K562 (cell line): ENCODE results near the gene WDR27.

Experiments
- ARNT ChIP-seq, 2 experiments: fragments of 450-650 bp; IDR thresholded peaks; 2 replicates each; pipeline ENCODE4 v1.6.1; 2016; ENCODE audit warnings: mild to moderate bottlenecking in 1 of 2
- EZH2 ChIP-seq: IDR thresholded peaks from 2 replicates; pipeline ENCODE4 v1.6.1; 2012; ENCODE audit warnings: low read depth, mild to moderate bottlenecking, inconsistent platforms, low read length, borderline replicate concordance
- HMG20A ChIP-seq: fragments of 450-650 bp; formaldehyde crosslinking; conservative IDR thresholded peaks from 2 replicates; pipeline ENCODE4 v1.4.0; 2020; ENCODE audit warnings: mild to moderate bottlenecking, mixed read lengths
- HNRNPL ChIP-seq: fragments of 200-400 bp; formaldehyde crosslinking; IDR thresholded peaks from 2 replicates; pipeline ENCODE4 v1.6.1; 2017; ENCODE audit warnings: low read depth, mild to moderate bottlenecking, low read length
- HSF4 ChIP-seq: fragments of 250-450 bp; sonication (Bioruptor Pico); IDR thresholded peaks from 2 replicates; pipeline ENCODE4 v2.1.2; 2022; ENCODE audit warnings: mild to moderate bottlenecking, moderate library complexity, borderline replicate concordance
- MEF2D ChIP-seq: conservative IDR thresholded peaks from 2 replicates; pipeline ENCODE4 v1.6.1; 2016; ENCODE audit warnings: low read depth, missing genetic modification characterization, missing compliant biosample characterization
- SAFB2 ChIP-seq: fragments of 200-400 bp; formaldehyde crosslinking; IDR thresholded peaks from 2 replicates; pipeline ENCODE4 v1.6.1; 2018; ENCODE audit warnings: borderline replicate concordance, low read length, low read depth, moderate library complexity; ENCODE audit not compliant: severe bottlenecking
- SMAD4 ChIP-seq: fragments of 250-450 bp; sonication (Bioruptor Pico); conservative IDR thresholded peaks from 2 replicates; pipeline ENCODE4 v1.8.0; 2021; ENCODE audit warnings: inconsistent platforms, mild to moderate bottlenecking, moderate library complexity
- ZNF133 ChIP-seq: fragments of 250-450 bp; sonication (Bioruptor Pico); IDR thresholded peaks from 2 replicates; pipeline ENCODE4 v1.4.0; 2020; ENCODE audit warnings: mild to moderate bottlenecking
- TF ChIP-seq, protein P1 (sequence below): sonication (generic); formaldehyde crosslinking; IDR thresholded peaks from 2 replicates; pipeline ENCODE4 v1.8.0; 2022; ENCODE audit warnings: mild to moderate bottlenecking, missing genetic modification reagents
- TF ChIP-seq, protein P2 (sequence below), 3 experiments: IDR thresholded peaks in 2 of 3; conservative IDR thresholded peaks in 1 of 3; 2 replicates each; pipeline ENCODE4 v1.5.1; 2011 to 2012; ENCODE audit warnings: low read length in 3 of 3, mild to moderate bottlenecking in 3 of 3, control low read depth in 2 of 3, improper control_type of control experiment in 1 of 3, inconsistent platforms in 1 of 3, low read depth in 1 of 3, mixed read lengths in 1 of 3, moderate library complexity in 1 of 3; ENCODE audit not compliant: insufficient read depth in 2 of 3
- TF ChIP-seq, protein P3 (sequence below): sonication (generic); formaldehyde crosslinking; IDR thresholded peaks from 2 replicates; pipeline ENCODE4 v1.8.1; 2022; ENCODE audit warnings: missing genetic modification reagents
- TF ChIP-seq, protein P4 (sequence below): sonication (generic); formaldehyde crosslinking; IDR thresholded peaks from 2 replicates; pipeline ENCODE4 v1.8.1; 2023; ENCODE audit warnings: mild to moderate bottlenecking, missing genetic modification reagents

DNA sequence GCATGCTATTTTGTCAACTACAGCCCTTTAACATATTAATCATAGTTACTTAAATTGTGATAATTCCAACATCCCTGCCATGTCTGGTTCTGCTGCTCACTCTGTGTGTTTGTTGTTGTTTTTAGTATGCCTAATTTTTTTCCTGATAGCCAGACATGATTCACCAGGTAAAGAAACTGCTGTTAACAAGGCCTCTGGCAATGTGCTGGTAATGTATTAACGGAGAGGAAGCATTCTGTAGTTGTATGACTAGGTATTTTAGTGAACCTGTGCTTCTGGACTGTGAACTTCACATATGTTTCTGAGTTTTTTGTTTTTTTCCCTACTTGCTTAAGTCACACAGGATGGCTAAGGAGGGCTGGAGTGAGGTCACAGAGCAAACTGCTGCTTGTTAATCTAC, 44.7 kb upstream of the WDR27 start:
- TF ChIP-seq SMAD4 (CRISPR knock-in tag) (no peak), HMG20A (CRISPR knock-in tag) (no peak), HNRNPL (no peak), HSF4 (CRISPR knock-in tag) (no peak), ZNF133 (CRISPR knock-in tag) (no peak), MEF2D (tag) (no peak), ARNT (IDR thresholded peaks at IDR 0.05) (no peak), SAFB2 (no peak), EZH2 (no peak)
- TF ChIP-seq, protein P1, sequence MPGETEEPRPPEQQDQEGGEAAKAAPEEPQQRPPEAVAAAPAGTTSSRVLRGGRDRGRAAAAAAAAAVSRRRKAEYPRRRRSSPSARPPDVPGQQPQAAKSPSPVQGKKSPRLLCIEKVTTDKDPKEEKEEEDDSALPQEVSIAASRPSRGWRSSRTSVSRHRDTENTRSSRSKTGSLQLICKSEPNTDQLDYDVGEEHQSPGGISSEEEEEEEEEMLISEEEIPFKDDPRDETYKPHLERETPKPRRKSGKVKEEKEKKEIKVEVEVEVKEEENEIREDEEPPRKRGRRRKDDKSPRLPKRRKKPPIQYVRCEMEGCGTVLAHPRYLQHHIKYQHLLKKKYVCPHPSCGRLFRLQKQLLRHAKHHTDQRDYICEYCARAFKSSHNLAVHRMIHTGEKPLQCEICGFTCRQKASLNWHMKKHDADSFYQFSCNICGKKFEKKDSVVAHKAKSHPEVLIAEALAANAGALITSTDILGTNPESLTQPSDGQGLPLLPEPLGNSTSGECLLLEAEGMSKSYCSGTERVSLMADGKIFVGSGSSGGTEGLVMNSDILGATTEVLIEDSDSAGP (CRISPR knock-in tag) = no peak
- TF ChIP-seq, protein P2, sequence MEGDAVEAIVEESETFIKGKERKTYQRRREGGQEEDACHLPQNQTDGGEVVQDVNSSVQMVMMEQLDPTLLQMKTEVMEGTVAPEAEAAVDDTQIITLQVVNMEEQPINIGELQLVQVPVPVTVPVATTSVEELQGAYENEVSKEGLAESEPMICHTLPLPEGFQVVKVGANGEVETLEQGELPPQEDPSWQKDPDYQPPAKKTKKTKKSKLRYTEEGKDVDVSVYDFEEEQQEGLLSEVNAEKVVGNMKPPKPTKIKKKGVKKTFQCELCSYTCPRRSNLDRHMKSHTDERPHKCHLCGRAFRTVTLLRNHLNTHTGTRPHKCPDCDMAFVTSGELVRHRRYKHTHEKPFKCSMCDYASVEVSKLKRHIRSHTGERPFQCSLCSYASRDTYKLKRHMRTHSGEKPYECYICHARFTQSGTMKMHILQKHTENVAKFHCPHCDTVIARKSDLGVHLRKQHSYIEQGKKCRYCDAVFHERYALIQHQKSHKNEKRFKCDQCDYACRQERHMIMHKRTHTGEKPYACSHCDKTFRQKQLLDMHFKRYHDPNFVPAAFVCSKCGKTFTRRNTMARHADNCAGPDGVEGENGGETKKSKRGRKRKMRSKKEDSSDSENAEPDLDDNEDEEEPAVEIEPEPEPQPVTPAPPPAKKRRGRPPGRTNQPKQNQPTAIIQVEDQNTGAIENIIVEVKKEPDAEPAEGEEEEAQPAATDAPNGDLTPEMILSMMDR (IDR thresholded peaks at IDR 0.05 in 2 of 3, conservative IDR thresholded peaks at IDR 0.05 in 1 of 3; ENCODE audit: insufficient read depth in 2 of 3, low read depth in 1 of 3, low read length in 3 of 3) = no peak
- TF ChIP-seq, protein P3, sequence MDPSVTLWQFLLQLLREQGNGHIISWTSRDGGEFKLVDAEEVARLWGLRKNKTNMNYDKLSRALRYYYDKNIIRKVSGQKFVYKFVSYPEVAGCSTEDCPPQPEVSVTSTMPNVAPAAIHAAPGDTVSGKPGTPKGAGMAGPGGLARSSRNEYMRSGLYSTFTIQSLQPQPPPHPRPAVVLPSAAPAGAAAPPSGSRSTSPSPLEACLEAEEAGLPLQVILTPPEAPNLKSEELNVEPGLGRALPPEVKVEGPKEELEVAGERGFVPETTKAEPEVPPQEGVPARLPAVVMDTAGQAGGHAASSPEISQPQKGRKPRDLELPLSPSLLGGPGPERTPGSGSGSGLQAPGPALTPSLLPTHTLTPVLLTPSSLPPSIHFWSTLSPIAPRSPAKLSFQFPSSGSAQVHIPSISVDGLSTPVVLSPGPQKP (CRISPR knock-in tag) = no peak
- TF ChIP-seq, protein P4, sequence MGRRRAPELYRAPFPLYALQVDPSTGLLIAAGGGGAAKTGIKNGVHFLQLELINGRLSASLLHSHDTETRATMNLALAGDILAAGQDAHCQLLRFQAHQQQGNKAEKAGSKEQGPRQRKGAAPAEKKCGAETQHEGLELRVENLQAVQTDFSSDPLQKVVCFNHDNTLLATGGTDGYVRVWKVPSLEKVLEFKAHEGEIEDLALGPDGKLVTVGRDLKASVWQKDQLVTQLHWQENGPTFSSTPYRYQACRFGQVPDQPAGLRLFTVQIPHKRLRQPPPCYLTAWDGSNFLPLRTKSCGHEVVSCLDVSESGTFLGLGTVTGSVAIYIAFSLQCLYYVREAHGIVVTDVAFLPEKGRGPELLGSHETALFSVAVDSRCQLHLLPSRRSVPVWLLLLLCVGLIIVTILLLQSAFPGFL (CRISPR knock-in tag) = no peak
